Lower lobe of right lung (tissue), 2 donors: ENCODE results near the gene CACNA1I. TPM values are rescaled to one million over a fixed set of nuclear protein-coding genes. Genes with fewer than 3 reads are reported as not detected.

Source experiments
- ATAC-seq, 2 donors: fragments of 200-7000 bp; cut with Tn5 transposase; one replicate each; pipeline ENCODE4 v1.9.1; 2020 to 2022; ENCODE audit warnings: mild to moderate bottlenecking in 2 of 2, moderate library complexity in 2 of 2
- DNase-seq: peaks from one replicate; pipeline ENCODE4 v3.0.0-alpha.2; 2020
- H3K27ac ChIP-seq: fragments of 200-600 bp; one replicate; pipeline ENCODE4 v1.8.0; 2022
- H3K27me3 ChIP-seq: fragments of 200-600 bp; one replicate; pipeline ENCODE4 v1.8.0; 2022; ENCODE audit warnings: low read depth
- H3K36me3 ChIP-seq: fragments of 200-600 bp; one replicate; pipeline ENCODE4 v1.8.0; 2022; ENCODE audit warnings: mild to moderate bottlenecking
- H3K4me1 ChIP-seq: fragments of 200-600 bp; one replicate; pipeline ENCODE4 v1.8.0; 2022
- H3K4me3 ChIP-seq: fragments of 200-600 bp; one replicate; pipeline ENCODE4 v1.8.0; 2022; ENCODE audit warnings: mild to moderate bottlenecking
- H3K9me3 ChIP-seq: fragments of 200-600 bp; one replicate; pipeline ENCODE4 v1.8.0; 2022
- intact Hi-C: fragments of 100-400 bp; cut with DNase I; formaldehyde crosslinking; loops from one replicate; pipeline ENCODE4 v1.11.0; 2022
- total RNA-seq: library from RNA; stranded (reverse); fragmentation: NEBNext Ultra II Directional; extraction: Animal tissue kit (Norgen Biotek cat#: 25700); gene quantifications from one replicate; pipeline ENCODE4 v1.2.1, GENCODE V29; 2021
- TF ChIP-seq, protein P1 (sequence below): fragments of 200-600 bp; IDR thresholded peaks from one replicate; pipeline ENCODE4 v1.8.0; 2022; ENCODE audit warnings: antibody characterized with exemption, mild to moderate bottlenecking
- donor health status: DM: no; HTN: yes; CAD: no; lungs with severe emphysema.

Gene CACNA1I
- total RNA-seq, 1 donor from 2014 or later = 0.21 TPM

DNA sequence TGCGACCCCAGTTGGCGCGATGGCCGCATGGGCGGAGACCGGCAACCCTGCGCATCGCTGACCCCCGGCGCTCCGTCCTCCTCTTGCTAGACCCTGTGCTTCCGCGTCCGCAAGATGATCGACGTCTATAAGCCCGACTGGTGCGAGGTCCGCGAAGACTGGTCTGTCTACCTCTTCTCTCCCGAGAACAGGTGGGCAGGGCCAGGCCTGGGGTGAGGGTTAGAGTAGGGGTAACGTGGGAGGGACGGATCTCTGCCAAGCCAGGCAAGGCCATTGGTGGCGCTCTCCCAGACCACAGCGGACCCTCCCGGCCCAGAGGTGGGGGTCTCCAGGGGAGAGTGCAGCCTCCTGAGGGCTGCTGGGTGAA is 92.1 kb downstream of the CACNA1I start:
- no peaks in the 10 kb centered on the region for H3K36me3 ChIP-seq
- H3K9me3 ChIP-seq = no peaks in the 10 kb centered on the region
- TF ChIP-seq, protein P1, sequence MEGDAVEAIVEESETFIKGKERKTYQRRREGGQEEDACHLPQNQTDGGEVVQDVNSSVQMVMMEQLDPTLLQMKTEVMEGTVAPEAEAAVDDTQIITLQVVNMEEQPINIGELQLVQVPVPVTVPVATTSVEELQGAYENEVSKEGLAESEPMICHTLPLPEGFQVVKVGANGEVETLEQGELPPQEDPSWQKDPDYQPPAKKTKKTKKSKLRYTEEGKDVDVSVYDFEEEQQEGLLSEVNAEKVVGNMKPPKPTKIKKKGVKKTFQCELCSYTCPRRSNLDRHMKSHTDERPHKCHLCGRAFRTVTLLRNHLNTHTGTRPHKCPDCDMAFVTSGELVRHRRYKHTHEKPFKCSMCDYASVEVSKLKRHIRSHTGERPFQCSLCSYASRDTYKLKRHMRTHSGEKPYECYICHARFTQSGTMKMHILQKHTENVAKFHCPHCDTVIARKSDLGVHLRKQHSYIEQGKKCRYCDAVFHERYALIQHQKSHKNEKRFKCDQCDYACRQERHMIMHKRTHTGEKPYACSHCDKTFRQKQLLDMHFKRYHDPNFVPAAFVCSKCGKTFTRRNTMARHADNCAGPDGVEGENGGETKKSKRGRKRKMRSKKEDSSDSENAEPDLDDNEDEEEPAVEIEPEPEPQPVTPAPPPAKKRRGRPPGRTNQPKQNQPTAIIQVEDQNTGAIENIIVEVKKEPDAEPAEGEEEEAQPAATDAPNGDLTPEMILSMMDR = no peak
- H3K27ac ChIP-seq = no peak overlapping the region
- peaks cover 88% of the 10 kb centered on the region for H3K27me3 ChIP-seq
- H3K4me1 ChIP-seq = peaks cover 16% of the 10 kb centered on the region
- ATAC-seq = no peak
- H3K4me3 ChIP-seq = peak overlapping the region; percentile 25
- intact Hi-C loops = no loop called here
- DNase-seq = no peak

- TF ChIP-seq, protein P1 = no peak
- H3K27me3 ChIP-seq = peaks cover 79% of the 10 kb centered on the region
- no peaks in the 10 kb centered on the region for H3K36me3 ChIP-seq
- ATAC-seq (no peak), DNase-seq (no peak)
- intact Hi-C loops = no loop called here
- no peak overlapping the region for H3K27ac ChIP-seq
- H3K9me3 ChIP-seq = no peaks in the 10 kb centered on the region
- H3K4me1 ChIP-seq = peaks cover 12% of the 10 kb centered on the region
- H3K4me3 ChIP-seq = no peak overlapping the region
Measured at GRCh38 chr22:39663751-39664150, 93.2 kb downstream of the CACNA1I start.

DNA sequence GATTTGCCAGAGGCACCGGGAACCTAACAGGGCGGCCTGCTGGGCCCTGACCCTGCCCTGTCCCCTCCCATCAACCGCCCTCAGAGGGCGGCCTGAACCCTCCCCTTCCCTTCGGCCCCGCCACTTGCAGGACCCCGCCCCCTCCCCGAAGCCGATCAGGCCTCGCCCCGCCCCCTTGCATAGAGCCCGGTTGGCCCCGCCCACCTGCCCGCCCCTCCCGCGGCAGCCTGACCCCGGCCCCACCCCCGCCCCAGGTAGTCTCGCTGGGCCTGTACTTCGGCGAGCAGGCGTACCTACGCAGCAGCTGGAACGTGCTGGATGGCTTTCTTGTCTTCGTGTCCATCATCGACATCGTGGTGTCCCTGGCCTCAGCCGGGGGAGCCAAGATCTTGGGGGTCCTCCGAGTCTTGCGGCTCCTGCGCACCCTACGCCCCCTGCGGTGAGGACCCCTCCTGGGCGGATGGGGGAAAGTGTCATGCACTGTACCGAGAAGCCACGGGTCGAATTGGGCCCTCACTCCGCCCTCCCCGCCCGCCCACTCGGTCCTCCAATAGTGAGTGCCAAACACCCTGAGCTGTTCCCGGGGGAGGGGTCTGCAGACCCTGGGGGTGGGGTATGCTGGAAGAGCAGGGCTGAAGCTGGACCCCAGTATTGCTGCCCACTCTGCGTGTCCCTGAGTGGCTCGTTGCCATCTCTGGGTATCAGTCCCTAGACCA is 94.1 kb downstream of the CACNA1I start:
- Histone ChIP-seq H3K4me3 (no peak overlapping the region), H3K9me3 (no peaks in the 10 kb centered on the region), H3K27ac (no peak overlapping the region), H3K4me1 (peaks cover 12% of the 10 kb centered on the region), H3K27me3 (peaks cover 70% of the 10 kb centered on the region), H3K36me3 (no peaks in the 10 kb centered on the region)
- no peak for DNase-seq
- TF ChIP-seq, protein P1 = no peak
- intact Hi-C loops = no loop called here
- no peak for ATAC-seq

DNA sequence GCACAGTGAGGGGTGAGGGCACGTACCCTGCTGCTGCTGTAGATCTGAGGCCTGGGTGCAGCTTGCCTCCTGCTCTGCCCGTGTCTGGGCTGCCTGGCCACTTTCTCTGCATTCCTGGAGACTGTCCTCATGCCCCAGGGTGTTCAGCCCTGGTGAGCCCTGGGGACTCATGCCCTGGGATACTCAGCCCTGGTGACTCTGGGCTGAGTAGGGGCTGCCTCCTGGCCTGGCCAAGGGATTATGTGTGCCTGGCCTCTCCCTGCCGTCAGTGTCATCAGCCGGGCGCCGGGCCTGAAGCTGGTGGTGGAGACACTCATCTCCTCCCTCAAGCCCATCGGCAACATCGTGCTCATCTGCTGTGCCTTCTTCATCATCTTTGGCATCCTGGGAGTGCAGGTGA is 94.7 kb downstream of the CACNA1I start:
- Histone ChIP-seq H3K4me1 (peaks cover 12% of the 10 kb centered on the region), H3K27ac (no peak overlapping the region), H3K4me3 (no peak overlapping the region), H3K36me3 (no peaks in the 10 kb centered on the region), H3K27me3 (peaks cover 65% of the 10 kb centered on the region), H3K9me3 (no peaks in the 10 kb centered on the region)
- DNase-seq = no peak
- intact Hi-C loops = no loop called here
- ATAC-seq = no peak
- TF ChIP-seq, protein P1 = no peak

DNA sequence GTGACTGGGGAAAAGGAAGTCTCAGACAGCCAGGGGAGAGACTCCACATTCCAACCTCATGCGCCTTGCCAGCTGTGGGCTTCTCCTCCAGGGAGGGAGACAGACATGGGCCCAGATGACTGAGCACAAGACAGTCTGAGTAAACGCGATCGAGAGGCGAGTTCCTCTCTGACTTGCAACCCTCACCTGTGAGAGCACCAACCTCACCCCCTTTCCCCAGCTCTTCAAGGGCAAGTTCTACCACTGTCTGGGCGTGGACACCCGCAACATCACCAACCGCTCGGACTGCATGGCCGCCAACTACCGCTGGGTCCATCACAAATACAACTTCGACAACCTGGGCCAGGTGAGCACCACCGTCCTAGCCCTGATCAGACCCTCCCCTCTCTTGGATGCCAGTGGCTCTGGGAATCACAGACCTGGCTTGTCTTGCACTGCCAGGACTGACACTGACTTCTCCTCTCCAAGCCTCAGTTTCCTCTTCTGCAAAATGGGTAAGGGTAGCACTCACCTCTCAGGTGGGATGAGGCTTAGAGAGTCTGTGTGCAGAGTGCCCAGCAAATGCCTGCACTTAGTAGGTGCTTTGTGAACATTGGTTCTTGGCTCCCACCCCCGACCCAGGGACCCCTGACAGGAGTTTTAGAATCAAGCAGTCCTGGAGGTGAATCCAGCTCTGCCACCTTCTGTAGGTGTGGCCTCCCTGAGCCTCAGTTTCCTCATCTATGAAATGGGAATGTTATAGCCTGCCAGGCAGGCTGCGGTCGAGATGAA is 95.3 kb downstream of the CACNA1I start:
- H3K9me3 ChIP-seq = no peaks in the 10 kb centered on the region
- intact Hi-C loops = no loop called here
- peaks cover 12% of the 10 kb centered on the region for H3K4me1 ChIP-seq
- H3K27ac ChIP-seq = no peak overlapping the region
- H3K27me3 ChIP-seq = peaks cover 59% of the 10 kb centered on the region
- ATAC-seq (no peak), DNase-seq (no peak)
- no peaks in the 10 kb centered on the region for H3K36me3 ChIP-seq
- H3K4me3 ChIP-seq = no peak overlapping the region
- TF ChIP-seq, protein P1 = no peak
